Keratinocyte (primary cell): ENCODE results near the gene NUAK2. TPM values are rescaled to one million over a fixed set of nuclear protein-coding genes. Genes with fewer than 3 reads are reported as not detected.

Source experiments
- DNase-seq: peaks from one replicate; pipeline ENCODE4 v3.0.0-alpha.2; 2011; ENCODE audit warnings: low read depth, missing footprints, low spot score
- FAIRE-seq: peaks from 2 replicates; lab custom pipeline; 2011; peaks lifted over from hg19 to GRCh38; lab: Jason Lieb, UNC
- H2AFZ ChIP-seq: 2 replicates; pipeline ENCODE4 v1.6.0; 2012; ENCODE audit warnings: low read length, control low read depth, inconsistent platforms; ENCODE audit not compliant: control insufficient read depth
- H3K27ac ChIP-seq: 2 replicates; pipeline ENCODE4 v1.5.1; 2011; ENCODE audit warnings: low read length; ENCODE audit not compliant: control insufficient read depth, insufficient read depth
- H3K27me3 ChIP-seq: 3 replicates; pipeline ENCODE4 v1.6.0; 2011; ENCODE audit warnings: low read length; ENCODE audit not compliant: control insufficient read depth, insufficient read depth; ENCODE audit errors: extremely low read depth
- H3K36me3 ChIP-seq, 2 experiments: 2 replicates in 1 of 2; 3 replicates in 1 of 2; pipeline ENCODE4 v1.5.1; 2011; ENCODE audit warnings: low read length in 2 of 2, mild to moderate bottlenecking in 1 of 2; ENCODE audit not compliant: control insufficient read depth in 2 of 2, insufficient read depth in 2 of 2; ENCODE audit errors: extremely low read depth in 1 of 2
- H3K4me1 ChIP-seq: 3 replicates; pipeline ENCODE4 v1.5.1; 2011; ENCODE audit warnings: low read length; ENCODE audit not compliant: control insufficient read depth, insufficient read depth; ENCODE audit errors: extremely low read depth
- H3K4me2 ChIP-seq: 3 replicates; pipeline ENCODE4 v1.6.0; 2011; ENCODE audit warnings: low read depth, low read length; ENCODE audit not compliant: control insufficient read depth, insufficient read depth; ENCODE audit errors: extremely low read depth
- H3K4me3 ChIP-seq, 3 experiments: fragments of 200-600 bp in 1 of 3; sonication (generic) in 1 of 3; 2 replicates in 2 of 3; 3 replicates in 1 of 3; pipeline ENCODE4 v1.5.1; 2011 to 2016; ENCODE audit warnings: low read length in 3 of 3, mild to moderate bottlenecking in 3 of 3, control low read depth in 2 of 3, inconsistent platforms in 1 of 3, low read depth in 1 of 3, mixed read lengths in 1 of 3, mixed run types in 1 of 3, moderate library complexity in 1 of 3; ENCODE audit not compliant: control insufficient read depth in 2 of 3, insufficient read depth in 2 of 3; ENCODE audit errors: extremely low read depth in 1 of 3
- H3K79me2 ChIP-seq: 2 replicates; pipeline ENCODE4 v1.6.0; 2012; ENCODE audit warnings: low read length; ENCODE audit not compliant: control insufficient read depth, insufficient read depth
- H3K9ac ChIP-seq: 3 replicates; pipeline ENCODE4 v1.6.0; 2011; ENCODE audit warnings: low read length; ENCODE audit not compliant: control insufficient read depth, insufficient read depth; ENCODE audit errors: extremely low read depth
- H3K9me1 ChIP-seq: 3 replicates; pipeline ENCODE4 v1.6.0; 2011; ENCODE audit warnings: low read length; ENCODE audit not compliant: control insufficient read depth, insufficient read depth; ENCODE audit errors: extremely low read depth
- H3K9me3 ChIP-seq: 2 replicates; pipeline ENCODE4 v1.5.1; 2012; ENCODE audit warnings: low read depth, low read length; ENCODE audit not compliant: control insufficient read depth
- H4K20me1 ChIP-seq: 3 replicates; pipeline ENCODE4 v1.6.0; 2011; ENCODE audit warnings: low read length; ENCODE audit not compliant: control insufficient read depth, insufficient read depth; ENCODE audit errors: extremely low read depth
- CTCF ChIP-seq, 3 experiments: IDR thresholded peaks in 1 of 3; conservative IDR thresholded peaks in 1 of 3; optimal IDR thresholded peaks in 1 of 3; 2 replicates in 2 of 3; 3 replicates in 1 of 3; pipeline versions ENCODE3 to v1.5.1; 2011; ENCODE audit warnings: low read length in 3 of 3, mild to moderate bottlenecking in 3 of 3, moderate library complexity in 2 of 3, control low read depth in 1 of 3, inconsistent platforms in 1 of 3; ENCODE audit not compliant: insufficient read depth in 2 of 3; ENCODE audit errors: extremely low read depth in 1 of 3
- EZH2 ChIP-seq: IDR thresholded peaks from one replicate; pipeline ENCODE4 v1.6.1; 2012; ENCODE audit warnings: inconsistent platforms, mild to moderate bottlenecking, low read length, moderate library complexity
- dilution Hi-C: fragments of 300-500 bp; cut with MboI; formaldehyde crosslinking; loops from one replicate; pipeline ENCODE4 v1.7.0; 2020; ENCODE audit warnings: low sequenced_read_pairs; ENCODE audit not compliant: extremely low pct_ligation_motif_present
- polyA plus RNA-seq, 5 experiments: library from polyadenylated mRNA; depleted of rRNA in 3 of 5; stranded (reverse) in 3 of 5; stranded (forward) in 1 of 5; unstranded in 1 of 5; fragments of >200 nt; gene quantifications; 1 replicate in 1 of 5; 2 replicates in 3 of 5; 3 replicates in 1 of 5; pipeline versions ENCODE4 v1.2.1 to v1.2.3, GENCODE V29; 2011 to 2012; ENCODE audit warnings: missing spikeins in 2 of 5, low read depth in 1 of 5, low replicate concordance in 1 of 5

NUAK2 gene
- polyA plus RNA-seq, 1 donor (not counting 4 experiments of a cell fraction or from before 2014, with no cell fraction given) = 3.9 TPM

- Histone ChIP-seq H3K27me3 (no peaks in the 10 kb centered on the region), H3K9me3 (no peaks in the 10 kb centered on the region), H4K20me1 (peaks cover 4% of the 10 kb centered on the region), H3K4me1 (peaks cover 24% of the 10 kb centered on the region), H3K36me3 (no peaks in the 10 kb centered on the region), H2AFZ (peak overlapping the region; percentile 7), H3K27ac (peak overlapping the region; percentile 80), H3K79me2 (no peaks in the 10 kb centered on the region), H3K4me2 (peak overlapping the region; percentile 76), H3K4me3 (no peak overlapping the region), H3K9me1 (no peaks in the 10 kb centered on the region), H3K9ac (peak overlapping the region; percentile 46)
- DNase-seq = no peak
- no peak for TF ChIP-seq CTCF (optimal IDR thresholded peaks at IDR 0.05 in 1 of 3, IDR thresholded peaks at IDR 0.05 in 1 of 3, conservative IDR thresholded peaks at IDR 0.05 in 1 of 3; ENCODE audit: extremely low read depth in 1 of 3, insufficient read depth in 2 of 3, low read length in 3 of 3)
- TF ChIP-seq EZH2 = no peak
- FAIRE-seq = no peak
- dilution Hi-C loops = no loop called here
These were observed 63.3 kb downstream of the NUAK2 start for GRCh38 chr1:205258261-205258691.

- dilution Hi-C loops = no loop called here
- Histone ChIP-seq H3K4me3 (no peak overlapping the region), H3K9me1 (no peaks in the 10 kb centered on the region), H2AFZ (no peak overlapping the region), H4K20me1 (peaks cover 4% of the 10 kb centered on the region), H3K4me1 (peaks cover 24% of the 10 kb centered on the region), H3K4me2 (no peak overlapping the region), H3K36me3 (no peaks in the 10 kb centered on the region), H3K9me3 (no peaks in the 10 kb centered on the region), H3K27me3 (no peaks in the 10 kb centered on the region), H3K9ac (no peak overlapping the region), H3K79me2 (no peaks in the 10 kb centered on the region), H3K27ac (no peak overlapping the region)
- TF ChIP-seq EZH2 (no peak), CTCF (optimal IDR thresholded peaks at IDR 0.05 in 1 of 3, IDR thresholded peaks at IDR 0.05 in 1 of 3, conservative IDR thresholded peaks at IDR 0.05 in 1 of 3; ENCODE audit: extremely low read depth in 1 of 3, insufficient read depth in 2 of 3, low read length in 3 of 3) (no peak)
- FAIRE-seq = no peak
- DNase-seq = no peak
These were observed 63.8 kb downstream of the NUAK2 start for GRCh38 chr1:205257735-205258134.
